SJCRH30 (cell line): ENCODE results near the gene F8A2. TPM values are rescaled to one million over a fixed set of nuclear protein-coding genes. Genes with fewer than 3 reads are reported as not detected.

ENCODE experiments used
- total RNA-seq: library from RNA; depleted of rRNA; stranded (reverse); fragments of >200 nt; shearing (Covaris generic); gene quantifications from 2 replicates; pipeline ENCODE4 v1.2.3, GENCODE V29; 2014; rRNA removed

Gene F8A2
- total RNA-seq, 1 experiment from 2014 or later: not detected

Other genes starting within 250 kb of the F8A2 start
- gene VBP1, start 165.6 kb upstream of the F8A2 start, total RNA-seq: 106 and 118 TPM in 2 replicates
- 0.34 and 0.56 TPM in 2 replicates for gene RAB39B, start 117.6 kb upstream of the F8A2 start, total RNA-seq
- 0.05 and 0.06 TPM in 2 replicates for gene CLIC2, start 47.5 kb upstream of the F8A2 start, total RNA-seq
- not detected in 2 replicates for gene F8A3, start 76.5 kb downstream of the F8A2 start, total RNA-seq
- gene SPRY3, start 230.5 kb downstream of the F8A2 start, total RNA-seq: 0.24 and 0.25 TPM in 2 replicates
- 13.3 and 13.5 TPM in 2 replicates for gene TMLHE, start 230.9 kb downstream of the F8A2 start, total RNA-seq